Liver (tissue), 3 donors: ENCODE results near the gene PSEN1.

Source experiments
- FOXA1 ChIP-seq: IDR thresholded peaks from 2 replicates; pipeline ENCODE4 v1.6.1; 2016; ENCODE audit warnings: antibody characterized with exemption
- GABPA ChIP-seq, 2 donors: IDR thresholded peaks in 1 of 2; conservative IDR thresholded peaks in 1 of 2; 2 replicates each; pipeline ENCODE4 v1.6.1; 2016; ENCODE audit warnings: antibody characterized with exemption in 2 of 2, mild to moderate bottlenecking in 1 of 2, moderate library complexity in 1 of 2
- MAX ChIP-seq: IDR thresholded peaks from 2 replicates; pipeline ENCODE4 v1.6.1; 2016; ENCODE audit warnings: antibody characterized with exemption
- SP1 ChIP-seq: IDR thresholded peaks from 2 replicates; pipeline ENCODE4 v1.6.1; 2018; ENCODE audit warnings: antibody characterized with exemption, mild to moderate bottlenecking
- TAF1 ChIP-seq: conservative IDR thresholded peaks from 2 replicates; pipeline ENCODE4 v1.6.1; 2016; ENCODE audit warnings: antibody characterized with exemption, mild to moderate bottlenecking
- YY1 ChIP-seq: IDR thresholded peaks from 2 replicates; pipeline ENCODE4 v1.6.1; 2016; ENCODE audit warnings: antibody characterized with exemption, mild to moderate bottlenecking
- TF ChIP-seq, protein P1 (sequence below): fragments of 150-350 bp; IDR thresholded peaks from 2 replicates; pipeline ENCODE4 v1.5.1; 2017; ENCODE audit warnings: improper control_type of control experiment, low read depth, low read length; ENCODE audit not compliant: missing input control
- TF ChIP-seq, protein P2 (sequence below): IDR thresholded peaks from 2 replicates; pipeline ENCODE4 v1.6.1; 2016; ENCODE audit warnings: antibody characterized with exemption
- TF ChIP-seq, protein P3 (sequence below): IDR thresholded peaks from 2 replicates; pipeline ENCODE4 v1.6.1; 2016; ENCODE audit warnings: antibody characterized with exemption, mild to moderate bottlenecking
- donor health status: healthy.
- donor health status: healthy.

DNA sequence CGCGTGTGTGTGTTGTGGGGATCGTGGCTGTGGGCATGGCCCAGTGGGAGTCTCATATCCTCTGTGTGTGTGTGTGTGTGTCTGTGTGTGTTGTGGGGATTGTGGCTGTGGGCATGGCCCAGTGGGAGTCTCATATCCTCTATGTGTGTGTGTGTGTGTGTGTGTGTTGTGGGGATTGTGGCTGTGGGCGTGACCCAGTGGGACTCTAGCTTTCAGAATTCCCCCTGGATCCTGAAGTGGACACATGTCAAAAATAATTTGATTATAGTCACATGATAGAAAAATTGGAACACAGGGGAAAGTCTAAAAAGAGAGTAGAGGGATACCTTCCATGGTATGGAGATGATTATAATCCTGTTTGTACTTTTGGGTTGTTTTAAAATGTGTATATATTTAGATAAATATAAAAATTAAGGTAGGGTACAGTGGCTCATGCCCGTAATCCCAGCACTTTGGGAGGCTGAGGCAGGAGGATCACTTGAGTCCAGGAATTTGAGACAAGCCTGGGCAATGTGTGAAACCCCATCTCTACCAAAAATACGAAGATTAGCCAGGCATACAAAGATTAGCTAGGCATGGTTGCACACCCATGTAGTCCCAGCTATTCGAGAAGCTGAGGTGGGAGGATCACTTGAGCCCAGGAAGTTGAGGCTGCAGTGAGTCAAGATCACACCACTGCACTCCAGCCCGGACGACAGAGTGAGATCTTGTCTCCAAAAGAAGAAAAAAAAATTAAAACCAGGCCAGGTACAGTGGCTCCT is 112.0 kb downstream of the PSEN1 start:
- TF ChIP-seq SP1 (no peak), FOXA1 (no peak), MAX (no peak), TAF1 (no peak), GABPA (IDR thresholded peaks at IDR 0.05 in 1 of 2, conservative IDR thresholded peaks at IDR 0.05 in 1 of 2) (no peak), YY1 (no peak)
- TF ChIP-seq, protein P1, sequence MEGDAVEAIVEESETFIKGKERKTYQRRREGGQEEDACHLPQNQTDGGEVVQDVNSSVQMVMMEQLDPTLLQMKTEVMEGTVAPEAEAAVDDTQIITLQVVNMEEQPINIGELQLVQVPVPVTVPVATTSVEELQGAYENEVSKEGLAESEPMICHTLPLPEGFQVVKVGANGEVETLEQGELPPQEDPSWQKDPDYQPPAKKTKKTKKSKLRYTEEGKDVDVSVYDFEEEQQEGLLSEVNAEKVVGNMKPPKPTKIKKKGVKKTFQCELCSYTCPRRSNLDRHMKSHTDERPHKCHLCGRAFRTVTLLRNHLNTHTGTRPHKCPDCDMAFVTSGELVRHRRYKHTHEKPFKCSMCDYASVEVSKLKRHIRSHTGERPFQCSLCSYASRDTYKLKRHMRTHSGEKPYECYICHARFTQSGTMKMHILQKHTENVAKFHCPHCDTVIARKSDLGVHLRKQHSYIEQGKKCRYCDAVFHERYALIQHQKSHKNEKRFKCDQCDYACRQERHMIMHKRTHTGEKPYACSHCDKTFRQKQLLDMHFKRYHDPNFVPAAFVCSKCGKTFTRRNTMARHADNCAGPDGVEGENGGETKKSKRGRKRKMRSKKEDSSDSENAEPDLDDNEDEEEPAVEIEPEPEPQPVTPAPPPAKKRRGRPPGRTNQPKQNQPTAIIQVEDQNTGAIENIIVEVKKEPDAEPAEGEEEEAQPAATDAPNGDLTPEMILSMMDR, result no peak
- TF ChIP-seq, protein P2, sequence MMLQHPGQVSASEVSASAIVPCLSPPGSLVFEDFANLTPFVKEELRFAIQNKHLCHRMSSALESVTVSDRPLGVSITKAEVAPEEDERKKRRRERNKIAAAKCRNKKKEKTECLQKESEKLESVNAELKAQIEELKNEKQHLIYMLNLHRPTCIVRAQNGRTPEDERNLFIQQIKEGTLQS, result no peak
- TF ChIP-seq, protein P3, sequence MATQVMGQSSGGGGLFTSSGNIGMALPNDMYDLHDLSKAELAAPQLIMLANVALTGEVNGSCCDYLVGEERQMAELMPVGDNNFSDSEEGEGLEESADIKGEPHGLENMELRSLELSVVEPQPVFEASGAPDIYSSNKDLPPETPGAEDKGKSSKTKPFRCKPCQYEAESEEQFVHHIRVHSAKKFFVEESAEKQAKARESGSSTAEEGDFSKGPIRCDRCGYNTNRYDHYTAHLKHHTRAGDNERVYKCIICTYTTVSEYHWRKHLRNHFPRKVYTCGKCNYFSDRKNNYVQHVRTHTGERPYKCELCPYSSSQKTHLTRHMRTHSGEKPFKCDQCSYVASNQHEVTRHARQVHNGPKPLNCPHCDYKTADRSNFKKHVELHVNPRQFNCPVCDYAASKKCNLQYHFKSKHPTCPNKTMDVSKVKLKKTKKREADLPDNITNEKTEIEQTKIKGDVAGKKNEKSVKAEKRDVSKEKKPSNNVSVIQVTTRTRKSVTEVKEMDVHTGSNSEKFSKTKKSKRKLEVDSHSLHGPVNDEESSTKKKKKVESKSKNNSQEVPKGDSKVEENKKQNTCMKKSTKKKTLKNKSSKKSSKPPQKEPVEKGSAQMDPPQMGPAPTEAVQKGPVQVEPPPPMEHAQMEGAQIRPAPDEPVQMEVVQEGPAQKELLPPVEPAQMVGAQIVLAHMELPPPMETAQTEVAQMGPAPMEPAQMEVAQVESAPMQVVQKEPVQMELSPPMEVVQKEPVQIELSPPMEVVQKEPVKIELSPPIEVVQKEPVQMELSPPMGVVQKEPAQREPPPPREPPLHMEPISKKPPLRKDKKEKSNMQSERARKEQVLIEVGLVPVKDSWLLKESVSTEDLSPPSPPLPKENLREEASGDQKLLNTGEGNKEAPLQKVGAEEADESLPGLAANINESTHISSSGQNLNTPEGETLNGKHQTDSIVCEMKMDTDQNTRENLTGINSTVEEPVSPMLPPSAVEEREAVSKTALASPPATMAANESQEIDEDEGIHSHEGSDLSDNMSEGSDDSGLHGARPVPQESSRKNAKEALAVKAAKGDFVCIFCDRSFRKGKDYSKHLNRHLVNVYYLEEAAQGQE, result no peak
